ENCODE results near the gene PEAR1.

- TF ChIP-seq, protein P1, sequence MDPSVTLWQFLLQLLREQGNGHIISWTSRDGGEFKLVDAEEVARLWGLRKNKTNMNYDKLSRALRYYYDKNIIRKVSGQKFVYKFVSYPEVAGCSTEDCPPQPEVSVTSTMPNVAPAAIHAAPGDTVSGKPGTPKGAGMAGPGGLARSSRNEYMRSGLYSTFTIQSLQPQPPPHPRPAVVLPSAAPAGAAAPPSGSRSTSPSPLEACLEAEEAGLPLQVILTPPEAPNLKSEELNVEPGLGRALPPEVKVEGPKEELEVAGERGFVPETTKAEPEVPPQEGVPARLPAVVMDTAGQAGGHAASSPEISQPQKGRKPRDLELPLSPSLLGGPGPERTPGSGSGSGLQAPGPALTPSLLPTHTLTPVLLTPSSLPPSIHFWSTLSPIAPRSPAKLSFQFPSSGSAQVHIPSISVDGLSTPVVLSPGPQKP (IDR thresholded peaks at IDR 0.05; ENCODE audit: low read depth, low read length): no peak
- TF ChIP-seq CHD2 (IDR thresholded peaks at IDR 0.05; ENCODE audit: low read length, partially characterized antibody) (no peak), CEBPB (IDR thresholded peaks at IDR 0.05) (no peak), SMC3 (IDR thresholded peaks at IDR 0.05) (no peak), CTCF (IDR thresholded peaks at IDR 0.05) (no peak), REST (IDR thresholded peaks at IDR 0.05) (no peak), POLR2A (IDR thresholded peaks at IDR 0.05; ENCODE audit: low read length) (no peak)
These were observed 29.6 kb downstream of the PEAR1 start for GRCh38 chr1:156922986-156923669.

Measured in A549 (cell line).